Smooth muscle cell (in vitro differentiated cells): ENCODE measurements around the gene BHLHE40. TPM values are rescaled to one million over a fixed set of nuclear protein-coding genes. Genes with fewer than 3 reads are reported as not detected.

Source experiments
- DNase-seq: peaks from one replicate; lab custom pipeline; 2025; ENCODE audit not compliant: unreplicated experiment; lab: John Stamatoyannopoulos, UW
- H2AFZ ChIP-seq: fragments of 200-600 bp; sonication (generic); 2 replicates; pipeline ENCODE4 v1.6.0; 2016; ENCODE audit warnings: antibody characterized with exemption, low read depth, mild to moderate bottlenecking
- H3F3A ChIP-seq: fragments of 200-600 bp; sonication (generic); 2 replicates; pipeline ENCODE4 v1.6.0; 2017; ENCODE audit warnings: antibody characterized with exemption, low read depth
- H3K27ac ChIP-seq: fragments of 200-600 bp; sonication (generic); 2 replicates; pipeline ENCODE4 v1.5.1; 2016; ENCODE audit warnings: low read depth, mild to moderate bottlenecking
- H3K27me3 ChIP-seq: fragments of 200-600 bp; sonication (generic); 2 replicates; pipeline ENCODE4 v1.6.1; 2016; ENCODE audit warnings: low read depth, mild to moderate bottlenecking
- H3K36me3 ChIP-seq: fragments of 200-600 bp; sonication (generic); 2 replicates; pipeline ENCODE4 v1.5.1; 2016; ENCODE audit warnings: low read depth
- H3K4me1 ChIP-seq: fragments of 200-600 bp; sonication (generic); 2 replicates; pipeline ENCODE4 v1.5.1; 2016; ENCODE audit warnings: low read depth
- H3K4me2 ChIP-seq: fragments of 200-600 bp; sonication (generic); 2 replicates; pipeline ENCODE4 v1.6.0; 2016; ENCODE audit warnings: mild to moderate bottlenecking
- H3K4me3 ChIP-seq: fragments of 200-600 bp; sonication (generic); 2 replicates; pipeline ENCODE4 v1.5.1; 2016; ENCODE audit warnings: mild to moderate bottlenecking
- H3K79me2 ChIP-seq: fragments of 200-600 bp; sonication (generic); 2 replicates; pipeline ENCODE4 v1.6.0; 2016; ENCODE audit warnings: low read depth, mild to moderate bottlenecking
- H3K9ac ChIP-seq: fragments of 200-600 bp; sonication (generic); 2 replicates; pipeline ENCODE4 v1.6.0; 2016; ENCODE audit warnings: low read depth
- H3K9me3 ChIP-seq: fragments of 200-600 bp; sonication (generic); replicated peaks from 2 replicates; pipeline ENCODE4 v1.5.1; 2016; ENCODE audit warnings: low read depth
- H4K20me1 ChIP-seq: fragments of 200-600 bp; sonication (generic); 2 replicates; pipeline ENCODE4 v1.6.0; 2016; ENCODE audit warnings: low read depth
- whole genome bisulfite sequencing: methylation state at CpG from one replicate; pipeline ENCODE4 v1.1.7; 2016; ENCODE audit warnings: low lambda C conversion rate; 5-methylcytosine and 5-hydroxymethylcytosine counted together
- polyA plus RNA-seq: library from polyadenylated mRNA; unstranded; fragments of >200 nt; fragmentation: Nextera tagmentation; extraction: Ambion mirVana; gene quantifications from 2 replicates; pipeline ENCODE4 v1.2.1, GENCODE V29; 2016
- total RNA-seq: library from RNA; depleted of rRNA; stranded (reverse); fragments of >200 nt; gene quantifications from 2 replicates; pipeline ENCODE4 v1.2.3, GENCODE V29; 2014
- TF ChIP-seq, protein P1 (sequence below): fragments of 200-600 bp; sonication (generic); IDR thresholded peaks from 2 replicates; pipeline ENCODE4 v1.5.1; 2017; ENCODE audit warnings: borderline replicate concordance, mild to moderate bottlenecking, antibody characterized with exemption; ENCODE audit not compliant: insufficient read depth, poor library complexity, severe bottlenecking

The BHLHE40 gene
- total and polyA plus RNA-seq, 2 experiments from 2014 or later, result 195 to 209 TPM

DNA sequence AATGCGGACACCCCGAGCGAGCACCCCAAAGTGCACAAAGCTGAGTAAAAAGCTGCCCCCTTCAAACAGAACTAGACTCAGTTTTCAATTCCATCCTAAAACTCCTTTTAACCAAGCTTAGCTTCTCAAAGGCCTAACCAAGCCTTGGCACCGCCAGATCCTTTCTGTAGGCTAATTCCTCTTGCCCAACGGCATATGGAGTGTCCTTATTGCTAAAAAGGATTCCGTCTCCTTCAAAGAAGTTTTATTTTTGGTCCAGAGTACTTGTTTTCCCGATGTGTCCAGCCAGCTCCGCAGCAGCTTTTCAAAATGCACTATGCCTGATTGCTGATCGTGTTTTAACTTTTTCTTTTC, 5.3 kb downstream of the BHLHE40 start:
- H3K9me3 ChIP-seq, result no peaks in the 10 kb centered on the region
- no peak overlapping the region for H2AFZ ChIP-seq
- TF ChIP-seq, protein P1, sequence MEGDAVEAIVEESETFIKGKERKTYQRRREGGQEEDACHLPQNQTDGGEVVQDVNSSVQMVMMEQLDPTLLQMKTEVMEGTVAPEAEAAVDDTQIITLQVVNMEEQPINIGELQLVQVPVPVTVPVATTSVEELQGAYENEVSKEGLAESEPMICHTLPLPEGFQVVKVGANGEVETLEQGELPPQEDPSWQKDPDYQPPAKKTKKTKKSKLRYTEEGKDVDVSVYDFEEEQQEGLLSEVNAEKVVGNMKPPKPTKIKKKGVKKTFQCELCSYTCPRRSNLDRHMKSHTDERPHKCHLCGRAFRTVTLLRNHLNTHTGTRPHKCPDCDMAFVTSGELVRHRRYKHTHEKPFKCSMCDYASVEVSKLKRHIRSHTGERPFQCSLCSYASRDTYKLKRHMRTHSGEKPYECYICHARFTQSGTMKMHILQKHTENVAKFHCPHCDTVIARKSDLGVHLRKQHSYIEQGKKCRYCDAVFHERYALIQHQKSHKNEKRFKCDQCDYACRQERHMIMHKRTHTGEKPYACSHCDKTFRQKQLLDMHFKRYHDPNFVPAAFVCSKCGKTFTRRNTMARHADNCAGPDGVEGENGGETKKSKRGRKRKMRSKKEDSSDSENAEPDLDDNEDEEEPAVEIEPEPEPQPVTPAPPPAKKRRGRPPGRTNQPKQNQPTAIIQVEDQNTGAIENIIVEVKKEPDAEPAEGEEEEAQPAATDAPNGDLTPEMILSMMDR, result no peak
- peaks cover 50% of the 10 kb centered on the region for H3F3A ChIP-seq
- peak overlapping the region; percentile 73 for H3K4me3 ChIP-seq
- H3K9ac ChIP-seq, result peak overlapping the region; percentile 98
- peak overlapping the region; percentile 99 for H3K4me2 ChIP-seq
- peak overlapping the region; percentile 99 for H3K27ac ChIP-seq
- H3K36me3 ChIP-seq, result peaks cover 3% of the 10 kb centered on the region
- peaks cover 57% of the 10 kb centered on the region for H3K79me2 ChIP-seq
- H3K27me3 ChIP-seq, result no peaks in the 10 kb centered on the region
- peaks cover 18% of the 10 kb centered on the region for H3K4me1 ChIP-seq
- peaks cover 47% of the 10 kb centered on the region for H4K20me1 ChIP-seq
- WGBS, result 66% methylated on average over 9 of the region's 9 CpGs
- DNase-seq, result no peak

DNA sequence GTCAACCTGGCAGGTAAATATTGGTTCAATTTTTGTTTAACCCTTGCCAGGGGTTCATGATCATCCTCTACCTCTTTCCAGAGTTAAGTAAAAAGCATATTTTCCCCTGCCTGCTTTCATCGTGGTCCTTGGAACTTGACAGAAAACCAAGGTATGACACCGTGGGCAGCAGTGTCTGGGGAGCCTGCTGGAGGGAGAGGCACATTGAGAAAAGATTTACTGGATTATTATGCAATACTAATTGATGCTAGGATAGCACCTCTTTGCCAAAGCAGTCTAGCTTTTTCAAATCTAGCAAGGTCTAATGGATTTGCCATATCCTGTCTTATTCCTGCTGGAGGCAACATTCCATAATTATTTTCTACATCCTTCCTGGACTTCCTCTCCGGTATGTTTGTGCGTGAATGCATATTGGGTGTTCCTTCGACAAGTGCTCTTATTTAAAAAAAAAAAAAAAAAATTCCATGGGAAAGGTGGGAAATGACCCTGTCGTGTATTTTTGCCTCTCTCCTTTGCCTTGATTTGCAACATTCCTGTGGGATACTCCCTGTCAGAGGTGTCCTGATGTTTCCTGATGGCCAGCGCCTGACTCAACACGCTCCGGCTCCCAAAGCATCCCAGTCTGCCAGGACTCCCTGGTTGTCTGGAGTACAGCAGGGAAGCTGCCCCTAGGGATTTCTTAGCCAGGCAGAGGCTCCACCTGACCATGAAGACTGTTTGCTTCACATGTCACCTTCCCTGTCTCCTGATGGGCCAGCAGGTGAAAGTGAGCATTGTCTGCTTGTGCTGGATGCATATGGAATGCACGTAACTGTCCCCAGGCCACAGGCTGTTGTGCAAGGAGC, 6.3 kb downstream of the BHLHE40 start:
- Histone ChIP-seq H3K27ac (peak overlapping the region; percentile 99), H2AFZ (no peak overlapping the region), H3K4me1 (peaks cover 18% of the 10 kb centered on the region), H3K79me2 (peaks cover 47% of the 10 kb centered on the region), H3K36me3 (peaks cover 3% of the 10 kb centered on the region), H3K4me2 (peak overlapping the region; percentile 99), H3F3A (peaks cover 43% of the 10 kb centered on the region), H3K9me3 (no peaks in the 10 kb centered on the region), H3K4me3 (peak overlapping the region; percentile 73), H3K9ac (peak overlapping the region; percentile 98), H4K20me1 (peaks cover 37% of the 10 kb centered on the region), H3K27me3 (no peaks in the 10 kb centered on the region)
- DNase-seq, result no peak
- TF ChIP-seq, protein P1, result no peak
- WGBS, result 23% methylated on average over 10 of the region's 10 CpGs

DNA sequence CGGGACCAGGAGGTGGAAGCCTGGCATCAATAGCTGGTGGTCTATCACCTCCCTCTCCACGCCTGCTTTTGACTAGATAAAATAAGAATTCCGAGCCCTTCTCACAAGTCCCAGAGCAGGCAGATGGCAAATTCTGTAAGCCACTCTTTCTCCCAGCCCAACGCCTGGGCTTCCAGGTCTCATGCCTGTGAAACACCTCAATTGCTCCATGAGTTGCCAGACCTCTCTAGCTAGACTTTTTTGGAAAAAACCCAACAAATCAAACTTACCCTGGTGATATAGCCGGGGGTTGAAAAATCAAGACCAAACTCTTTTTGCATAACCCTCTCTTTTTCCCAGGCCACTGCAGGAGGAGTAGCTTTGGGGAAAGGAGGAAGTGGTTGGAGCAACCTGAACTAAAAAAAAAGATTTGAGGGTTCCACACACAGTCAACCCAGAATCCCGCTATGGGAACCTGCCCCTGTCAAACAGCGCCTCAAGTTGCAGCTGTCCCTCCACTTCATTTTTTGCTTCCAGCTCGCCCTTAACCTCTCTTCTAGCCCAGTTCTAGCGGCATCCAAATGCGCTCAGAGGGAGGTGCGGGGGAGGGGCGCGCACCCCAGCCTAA, 7.0 kb downstream of the BHLHE40 start:
- no peaks in the 10 kb centered on the region for H3K9me3 ChIP-seq
- H3K36me3 ChIP-seq, result peaks cover 2% of the 10 kb centered on the region
- H3K27me3 ChIP-seq, result no peaks in the 10 kb centered on the region
- DNase-seq, result no peak
- H3K9ac ChIP-seq, result peak overlapping the region; percentile 98
- TF ChIP-seq, protein P1, result no peak
- H3K79me2 ChIP-seq, result peaks cover 40% of the 10 kb centered on the region
- peak overlapping the region; percentile 99 for H3K4me2 ChIP-seq
- peaks cover 18% of the 10 kb centered on the region for H3K4me1 ChIP-seq
- H4K20me1 ChIP-seq, result peaks cover 32% of the 10 kb centered on the region
- peaks cover 38% of the 10 kb centered on the region for H3F3A ChIP-seq
- no peak overlapping the region for H2AFZ ChIP-seq
- peak overlapping the region; percentile 39 for H3K4me3 ChIP-seq
- 11% methylated on average over 13 of the region's 13 CpGs for WGBS
- peak overlapping the region; percentile 99 for H3K27ac ChIP-seq
